GM12878 (cell line): Measurements from ENCODE around the gene GLS. TPM values are rescaled to one million over a fixed set of nuclear protein-coding genes. Genes with fewer than 3 reads are reported as not detected.
"Not testable (repeated sequence)": the region's sequence is repeated elsewhere in the genome, so short reads cannot be mapped to it uniquely, and the experiment has no call there.

Experiments
- ATAC-seq: fragments of 200-7000 bp; cut with Tn5 transposase; 3 replicates; pipeline ENCODE4 v1.9.1; 2020; ENCODE audit warnings: mild to moderate bottlenecking, moderate library complexity
- BruUV-seq: library from RNA; stranded (reverse); fragments of 400-500 nt; replicated peaks from 2 replicates; lab custom pipeline; 2021; lab: Mats Ljungman, UMichigan
- CTCF ChIA-PET: fragments of 300-600 bp; sonication (Branson Sonifier 250); formaldehyde crosslinking; extraction: SDS; loops from one replicate; lab custom pipeline; 2021; ENCODE audit warnings: inconsistent platforms; lab: Yijun Ruan, JAX
- POLR2A ChIA-PET: fragments of 350-600 bp; formaldehyde crosslinking; extraction: SDS; loops from one replicate; lab custom pipeline; 2021; ENCODE audit warnings: inconsistent platforms; lab: Charles Lee
- RAD21 ChIA-PET: fragments of 300-600 bp; sonication (Branson Sonifier 250); formaldehyde crosslinking; loops from one replicate; lab custom pipeline; 2023; ENCODE audit warnings: antibody characterized with exemption; ENCODE audit not compliant: unreplicated experiment; lab: Charles Lee
- SMC1A ChIA-PET: fragments of 300-600 bp; sonication (Branson Sonifier 250); formaldehyde crosslinking; loops from one replicate; lab custom pipeline; 2023; ENCODE audit not compliant: unreplicated experiment, uncharacterized antibody; lab: Charles Lee
- DNase-seq: peaks from one replicate; pipeline ENCODE4 v3.0.0-alpha.2; 2011; ENCODE audit warnings: low read depth, low spot score
- FAIRE-seq: peaks from 3 replicates; lab custom pipeline; 2011; peaks lifted over from hg19 to GRCh38; lab: Jason Lieb, UNC
- H2AFZ ChIP-seq: 2 replicates; pipeline ENCODE4 v1.6.0; 2011; ENCODE audit warnings: low read depth, low read length, control low read depth; ENCODE audit not compliant: control insufficient read depth
- H3K27ac ChIP-seq: 2 replicates; pipeline ENCODE4 v1.5.1; 2011; ENCODE audit warnings: control low read depth; ENCODE audit not compliant: control insufficient read depth, insufficient read depth
- H3K27me3 ChIP-seq, 2 experiments: replicated peaks in 1 of 2; 2 replicates each; pipeline versions ENCODE4 v1.6.0 to v1.6.1; 2011; ENCODE audit warnings: low read length in 1 of 2; ENCODE audit not compliant: control insufficient read depth in 2 of 2, insufficient read depth in 2 of 2
- H3K36me3 ChIP-seq, 2 experiments: 2 replicates each; pipeline ENCODE4 v1.5.1; 2011; ENCODE audit warnings: low read length in 1 of 2; ENCODE audit not compliant: control insufficient read depth in 2 of 2, insufficient read depth in 2 of 2
- H3K4me1 ChIP-seq: 2 replicates; pipeline ENCODE4 v1.6.1; 2011; ENCODE audit warnings: mild to moderate bottlenecking, low read length, moderate library complexity, mixed read lengths; ENCODE audit not compliant: control insufficient read depth, insufficient read depth
- H3K4me2 ChIP-seq: 2 replicates; pipeline ENCODE4 v1.6.0; 2011; ENCODE audit warnings: control low read depth; ENCODE audit not compliant: control insufficient read depth, insufficient read depth
- H3K4me3 ChIP-seq: fragments of 200-600 bp; sonication (generic); 2 replicates; pipeline ENCODE4 v1.5.1; 2016
- H3K79me2 ChIP-seq: 2 replicates; pipeline ENCODE4 v1.6.0; 2011; ENCODE audit warnings: low read length; ENCODE audit not compliant: control insufficient read depth, insufficient read depth
- H3K9ac ChIP-seq: 2 replicates; pipeline ENCODE4 v1.8.0; 2011; ENCODE audit warnings: low read length, control low read depth, mixed read lengths; ENCODE audit not compliant: control insufficient read depth, insufficient read depth
- H3K9me3 ChIP-seq: replicated peaks from 3 replicates; pipeline ENCODE4 v1.5.1; 2011; ENCODE audit warnings: mild to moderate bottlenecking, low read length; ENCODE audit not compliant: control insufficient read depth, insufficient read depth
- H4K20me1 ChIP-seq: 2 replicates; pipeline ENCODE4 v1.6.0; 2011; ENCODE audit not compliant: control insufficient read depth, insufficient read depth
- BMI1 ChIP-seq: fragments of 450-650 bp; IDR thresholded peaks from 2 replicates; pipeline ENCODE4 v1.6.1; 2016; ENCODE audit warnings: mild to moderate bottlenecking, moderate library complexity, borderline replicate concordance
- NR2C2 ChIP-seq: IDR thresholded peaks from 2 replicates; pipeline ENCODE4 v1.6.1; 2011; ENCODE audit warnings: borderline replicate concordance, low read depth; ENCODE audit not compliant: control insufficient read depth, insufficient read length
- PAX5 ChIP-seq: IDR thresholded peaks from 2 replicates; pipeline ENCODE4 v1.6.1; 2011; ENCODE audit warnings: low read depth, low read length, borderline replicate concordance
- TCF3 ChIP-seq: IDR thresholded peaks from 2 replicates; pipeline ENCODE4 v1.6.1; 2012; ENCODE audit warnings: low read depth, mild to moderate bottlenecking, low read length, borderline replicate concordance; ENCODE audit not compliant: insufficient read depth
- YBX1 ChIP-seq: fragments of 450-650 bp; IDR thresholded peaks from 2 replicates; pipeline ENCODE4 v1.6.1; 2016; ENCODE audit warnings: antibody characterized with exemption
- ZBTB4 ChIP-seq: fragments of 450-650 bp; formaldehyde crosslinking; IDR thresholded peaks from 2 replicates; pipeline ENCODE4 v1.4.0; 2022; ENCODE audit warnings: mild to moderate bottlenecking, moderate library complexity
- WGBS: methylation state at CpG from one replicate; pipeline ENCODE4 v1.1.6; 2016; ENCODE audit warnings: low lambda C conversion rate; ENCODE audit not compliant: insufficient replicate concordance, insufficient coverage; ENCODE audit errors: missing lambda C conversion rate; 5-methylcytosine and 5-hydroxymethylcytosine counted together
- in situ Hi-C: fragments of 300-500 bp; cut with MboI; formaldehyde crosslinking; loops from 9 replicates; pipeline ENCODE4 v1.14.3; 2018; ENCODE audit warnings: mixed read lengths
- intact Hi-C: fragments of 100-400 bp; cut with micrococcal nuclease; formaldehyde crosslinking; loops from one replicate; pipeline ENCODE4 v1.14.2; 2022; ENCODE audit not compliant: unreplicated experiment
- polyA plus RNA-seq, 11 experiments: library from polyadenylated mRNA; depleted of rRNA in 4 of 11; unstranded in 6 of 11; stranded (reverse) in 5 of 11; fragments of >200 nt; fragmentation: Nextera tagmentation in 4 of 11; fragmentation: Illumina TruSeq in 1 of 11; extraction: Ambion mirVana in 4 of 11; extraction: Trizol in 1 of 11; gene quantifications; 1 replicate in 1 of 11; 2 replicates in 10 of 11; pipeline versions ENCODE4 v1.2.1 to v1.2.3, GENCODE V29; 2011 to 2016; ENCODE audit warnings: inconsistent platforms in 2 of 11, missing spikeins in 2 of 11, low read depth in 1 of 11
- total RNA-seq, 4 experiments: library from RNA; depleted of rRNA in 3 of 4; stranded (reverse); fragments of >200 nt in 3 of 4; fragmentation: Illumina TruSeq in 1 of 4; extraction: Trizol in 1 of 4; gene quantifications; 2 replicates each; pipeline versions ENCODE4 v1.2.1 to v1.2.3, GENCODE V29; 2013 to 2021

Gene GLS
- total and polyA plus RNA-seq, 10 of the 15 experiments (the other 5 are each of a cell fraction or from before 2014, with no cell fraction given), result 15.7 to 145 (median 70.8) TPM

DNA sequence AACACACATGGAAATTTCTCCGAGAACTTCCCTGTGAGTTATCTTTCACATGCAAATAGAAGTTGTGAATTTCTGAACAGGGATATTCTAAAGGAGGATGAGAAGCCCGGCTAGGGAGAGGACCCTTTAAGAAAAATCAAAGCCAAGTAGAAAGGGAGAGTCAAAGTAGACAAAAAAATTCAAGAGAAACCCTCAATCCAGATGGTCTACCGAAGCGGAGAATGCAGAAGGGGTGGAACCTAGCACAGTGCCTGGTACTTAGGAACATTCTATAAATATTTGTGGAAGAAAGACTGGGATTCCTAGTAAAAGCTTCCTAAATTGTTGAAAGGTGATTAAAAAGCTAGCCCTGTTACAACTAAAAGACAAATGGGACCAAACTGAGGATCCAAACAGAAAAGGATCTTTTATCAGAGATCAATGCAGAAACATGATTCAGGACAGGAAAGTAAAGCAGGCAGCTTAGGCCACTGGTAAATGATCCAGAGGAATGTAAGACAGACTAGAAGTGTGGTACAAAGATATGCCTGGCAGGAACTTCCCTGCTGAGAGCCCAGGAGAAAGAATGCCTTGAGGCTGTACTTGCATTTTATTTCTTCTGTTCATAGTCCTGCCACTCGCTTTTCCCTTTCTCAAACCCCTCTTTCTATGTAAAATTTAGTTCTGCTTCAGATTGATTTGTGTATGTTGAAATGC, 19.5 kb upstream of the GLS start:
- CTCF ChIA-PET, result no interaction called here
- H3K9me3 ChIP-seq, result no peaks in the 10 kb centered on the region
- H3K4me3 ChIP-seq, result no peak overlapping the region
- in situ Hi-C loops (no loop called here), intact Hi-C loops (no loop called here)
- H3K27me3 ChIP-seq, result no peaks in the 10 kb centered on the region
- POLR2A ChIA-PET, result no interaction called here
- RAD21 ChIA-PET, result no interaction called here
- no peak overlapping the region for H3K4me2 ChIP-seq
- WGBS, result 75% methylated on average over 5 of the region's 5 CpGs
- H3K79me2 ChIP-seq, result no peaks in the 10 kb centered on the region
- SMC1A ChIA-PET, result no interaction called here
- no peak overlapping the region for H3K27ac ChIP-seq
- H2AFZ ChIP-seq, result no peak overlapping the region
- DNase-seq, result no peak
- TF ChIP-seq ZBTB4 (CRISPR knock-in tag) (no peak), BMI1 (no peak), YBX1 (no peak), NR2C2 (no peak), PAX5 (no peak), TCF3 (no peak)
- H3K9ac ChIP-seq, result no peak overlapping the region
- H3K36me3 ChIP-seq, result no peaks in the 10 kb centered on the region
- H3K4me1 ChIP-seq, result no peaks in the 10 kb centered on the region
- H4K20me1 ChIP-seq, result no peaks in the 10 kb centered on the region
- BruUV-seq, result no TSS peak
- ATAC-seq, result no peak
- no peak for FAIRE-seq

DNA sequence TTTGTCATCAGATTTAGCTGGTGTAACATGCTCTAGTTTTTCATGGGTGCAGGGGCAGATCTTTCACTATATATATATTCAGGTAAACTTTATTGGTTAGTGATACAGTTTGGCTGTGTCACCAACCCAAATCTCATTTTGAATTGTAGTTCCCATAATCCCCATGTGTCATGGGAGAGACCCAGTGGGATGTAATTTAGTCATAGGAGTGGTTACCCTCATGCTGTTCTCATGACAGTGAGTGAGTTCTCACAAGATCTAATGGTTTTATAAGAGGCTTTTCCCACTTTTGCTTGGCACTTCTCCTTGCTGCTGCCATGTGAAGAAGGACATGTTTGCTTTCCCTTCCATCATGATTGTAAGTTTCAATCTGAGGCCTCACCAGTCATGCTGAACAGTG, 18.5 kb upstream of the GLS start:
- in situ Hi-C loops, ATAC-seq, H3K79me2 ChIP-seq, H3K9me3 ChIP-seq, BruUV-seq, FAIRE-seq, H3K27ac ChIP-seq, H3K27me3 ChIP-seq, H3K4me3 ChIP-seq, H4K20me1 ChIP-seq, H3K4me2 ChIP-seq, H2AFZ ChIP-seq, H3K9ac ChIP-seq, H3K4me1 ChIP-seq, DNase-seq, POLR2A ChIA-PET, H3K36me3 ChIP-seq, intact Hi-C loops: not testable (repeated sequence)
- RAD21 ChIA-PET, result interaction anchor here (1.2 kb wide), 1 partner anchor 12 kb away, joined by 4 read pairs; no protein-coding TSS in a partner anchor
- CTCF ChIA-PET, result interaction anchor here (2.1 kb wide), 1 partner anchor 12 kb away, joined by 10 read pairs; no protein-coding TSS in a partner anchor
- SMC1A ChIA-PET, result interaction anchor here (1.3 kb wide), 1 partner anchor 12 kb away, joined by 6 read pairs; no protein-coding TSS in a partner anchor
